Measurements from ENCODE around the gene CNTNAP2. TPM values are rescaled to one million over a fixed set of nuclear protein-coding genes. Genes with fewer than 3 reads are reported as not detected.

The CNTNAP2 gene
- total RNA-seq, 8 experiments from 2014 or later: 0.05 to 27.0 (median 15.0) TPM

GRCh38 chr7:147376192-147376591 lies 1259.6 kb downstream of the CNTNAP2 start:
- no peak overlapping the region for H3K4me3 ChIP-seq
- no peaks in the 10 kb centered on the region for H3K4me1 ChIP-seq (replicated peaks in 1 of 2)
- no peak for ATAC-seq (replicated peaks in 6 of 8)
- in situ Hi-C loops (cut with MboI; ENCODE audit: low pct_unique_long_range_greater_than_20kb in 2 of 9, low sequenced_read_pairs in 9 of 9, unreplicated experiment in 9 of 9): no loop called here
- H3K27ac ChIP-seq: no peak overlapping the region
- 5 to 87% (median 60%) methylated on average over 2 to 5 of the region's 5 CpGs for WGBS, 10 experiments

DNA sequence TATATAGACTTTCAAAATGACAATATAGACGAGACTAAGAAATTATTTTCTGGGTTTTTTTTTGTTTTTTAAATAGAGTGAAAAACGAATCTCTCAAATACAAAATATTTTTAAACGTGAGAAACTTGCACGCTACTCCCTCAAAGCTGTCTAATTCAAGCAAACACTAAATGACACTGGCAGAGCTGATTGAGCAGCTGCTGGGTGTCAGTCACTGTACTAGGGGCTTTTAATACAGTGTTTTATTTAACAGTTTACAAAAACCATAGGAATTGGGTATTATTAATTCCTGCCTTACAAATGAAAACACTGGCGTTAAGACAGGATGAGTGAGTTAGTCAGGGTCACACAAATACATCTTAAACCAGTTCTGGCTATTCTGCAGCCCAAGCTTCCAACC lies 1264.3 kb downstream of the CNTNAP2 start:
- in situ Hi-C loops (cut with MboI; ENCODE audit: low pct_unique_long_range_greater_than_20kb in 2 of 9, low sequenced_read_pairs in 9 of 9, unreplicated experiment in 9 of 9): no loop called here
- no peak overlapping the region for H3K27ac ChIP-seq
- H3K4me3 ChIP-seq: no peak overlapping the region
- ATAC-seq (replicated peaks in 6 of 8): no peak
- WGBS, 10 experiments: 3 to 91% (median 62%) methylated on average over 3 to 5 of the region's 5 CpGs
- H3K4me1 ChIP-seq (replicated peaks in 1 of 2): no peaks in the 10 kb centered on the region

- in situ Hi-C loops (cut with MboI; ENCODE audit: low pct_unique_long_range_greater_than_20kb in 2 of 9, low sequenced_read_pairs in 9 of 9, unreplicated experiment in 9 of 9): no loop called here
- ATAC-seq (replicated peaks in 6 of 8): no peak
- Histone ChIP-seq H3K4me3 (no peak overlapping the region), H3K27ac (no peak overlapping the region), H3K4me1 (replicated peaks in 1 of 2) (no peaks in the 10 kb centered on the region)
These were observed 1277.7 kb downstream of the CNTNAP2 start for GRCh38 chr7:147394329-147394728.

GRCh38 chr7:147400221-147400689 lies 1283.7 kb downstream of the CNTNAP2 start:
- no peak overlapping the region for H3K27ac ChIP-seq
- H3K4me3 ChIP-seq: no peak overlapping the region
- 60 to 100% (median 92%) methylated on average over 1 to 3 of the region's 3 CpGs; no CpG with 5 or more reads in 7 of the 10 experiments for WGBS, 10 experiments
- in situ Hi-C loops (cut with MboI; ENCODE audit: low pct_unique_long_range_greater_than_20kb in 2 of 9, low sequenced_read_pairs in 9 of 9, unreplicated experiment in 9 of 9): no loop called here
- no peaks in the 10 kb centered on the region for H3K4me1 ChIP-seq (replicated peaks in 1 of 2)
- no peak for ATAC-seq (replicated peaks in 6 of 8)

DNA sequence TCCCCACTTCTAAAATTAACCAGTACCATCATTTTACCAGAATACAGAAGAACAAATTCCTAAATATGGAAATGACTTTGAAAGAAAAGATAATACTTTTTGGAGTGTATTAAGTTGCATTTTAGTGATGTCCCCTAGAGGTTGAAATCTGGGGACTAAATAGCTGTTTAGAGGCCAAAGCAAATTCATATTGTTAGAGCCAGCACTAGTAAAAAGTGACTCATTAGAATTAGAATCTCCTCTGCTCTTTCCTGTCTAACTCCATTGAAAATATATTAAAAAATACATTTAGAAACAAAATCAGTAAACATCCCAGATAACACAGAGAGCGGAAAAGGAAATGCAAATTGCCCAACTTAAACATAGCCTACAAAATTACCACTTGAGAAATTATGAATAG lies 1284.3 kb downstream of the CNTNAP2 start:
- in situ Hi-C loops (cut with MboI; ENCODE audit: low pct_unique_long_range_greater_than_20kb in 2 of 9, low sequenced_read_pairs in 9 of 9, unreplicated experiment in 9 of 9): no loop called here
- 0 to 89% (median 75%) methylated on average over 1 of the region's 1 CpG for WGBS, 10 experiments
- ATAC-seq (replicated peaks in 6 of 8): no peak

GRCh38 chr7:147405621-147406020 lies 1289.0 kb downstream of the CNTNAP2 start:
- no peak for ATAC-seq (replicated peaks in 6 of 8)
- in situ Hi-C loops (cut with MboI; ENCODE audit: low pct_unique_long_range_greater_than_20kb in 2 of 9, low sequenced_read_pairs in 9 of 9, unreplicated experiment in 9 of 9): no loop called here
- Histone ChIP-seq H3K4me3 (no peak overlapping the region), H3K27ac (no peak overlapping the region), H3K4me1 (replicated peaks in 1 of 2) (no peaks in the 10 kb centered on the region)
- 32 to 95% (median 74%) methylated on average over 2 to 4 of the region's 4 CpGs for WGBS, 10 experiments

More for the DNA sequence above, 1284.3 kb downstream of the CNTNAP2 start:
- no peaks in the 10 kb centered on the region for H3K4me1 ChIP-seq (replicated peaks in 1 of 2)
- H3K27ac ChIP-seq: no peak overlapping the region
- no peak overlapping the region for H3K4me3 ChIP-seq

DNA sequence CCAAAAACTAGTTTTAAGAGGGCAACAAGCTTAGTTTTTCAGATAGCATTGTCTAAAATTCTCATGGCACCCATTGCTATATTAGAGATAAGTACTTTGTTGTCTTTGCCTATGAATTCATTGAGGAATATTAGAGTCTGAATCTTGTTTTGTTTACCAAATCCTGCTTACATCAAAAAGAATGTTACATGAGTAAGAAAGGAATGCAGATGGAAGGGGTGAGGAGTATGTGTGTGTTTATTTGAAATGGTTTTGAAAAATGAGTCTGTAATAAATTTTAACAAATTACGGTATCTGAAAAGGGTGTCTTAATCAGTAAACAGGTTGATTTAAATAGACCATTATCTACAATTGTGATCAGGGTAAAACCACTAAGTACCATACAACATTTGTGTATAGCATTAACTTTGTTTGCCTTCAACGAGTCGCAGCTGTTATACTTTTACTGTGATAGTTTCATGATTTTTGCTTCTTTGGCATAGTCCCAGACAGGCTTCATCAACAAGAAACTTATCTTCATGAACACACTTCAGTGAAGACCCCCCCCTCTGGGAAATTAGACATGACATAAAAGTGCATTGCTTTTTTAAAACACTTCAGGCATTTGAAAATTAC lies 1290.0 kb downstream of the CNTNAP2 start:
- in situ Hi-C loops (cut with MboI; ENCODE audit: low pct_unique_long_range_greater_than_20kb in 2 of 9, low sequenced_read_pairs in 9 of 9, unreplicated experiment in 9 of 9): no loop called here
- Histone ChIP-seq H3K27ac (no peak overlapping the region), H3K4me1 (replicated peaks in 1 of 2) (no peaks in the 10 kb centered on the region), H3K4me3 (no peak overlapping the region)
- ATAC-seq (replicated peaks in 6 of 8): no peak
- WGBS, 10 experiments: 7 to 90% (median 69%) methylated on average over 1 to 3 of the region's 3 CpGs

DNA sequence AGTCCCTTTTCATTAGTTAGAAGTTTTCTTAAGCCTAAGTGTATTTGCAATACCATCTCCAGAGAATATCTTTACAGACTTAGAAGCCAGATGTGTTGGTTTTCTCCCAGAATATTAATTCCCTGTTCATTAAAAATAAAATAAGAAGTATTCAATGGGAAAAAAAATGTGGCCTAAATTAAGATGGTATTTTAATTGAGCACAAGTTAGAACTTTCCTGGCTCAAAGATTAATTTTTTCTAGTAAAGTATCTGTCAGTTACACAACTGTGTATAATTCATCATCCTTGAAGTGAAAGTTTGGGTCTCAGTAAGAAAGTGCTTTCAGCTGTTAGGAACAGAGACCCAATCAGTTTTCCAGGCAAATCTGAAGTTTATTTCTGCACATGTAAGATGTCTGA lies 1294.5 kb downstream of the CNTNAP2 start:
- in situ Hi-C loops (cut with MboI; ENCODE audit: low pct_unique_long_range_greater_than_20kb in 2 of 9, low sequenced_read_pairs in 9 of 9, unreplicated experiment in 9 of 9): no loop called here
- no peak for ATAC-seq (replicated peaks in 6 of 8)
- Histone ChIP-seq H3K4me3 (no peak overlapping the region), H3K4me1 (replicated peaks in 1 of 2) (no peaks in the 10 kb centered on the region), H3K27ac (no peak overlapping the region)

GRCh38 chr7:147412109-147412508 lies 1295.5 kb downstream of the CNTNAP2 start:
- in situ Hi-C loops (cut with MboI; ENCODE audit: low pct_unique_long_range_greater_than_20kb in 2 of 9, low sequenced_read_pairs in 9 of 9, unreplicated experiment in 9 of 9): no loop called here
- no peaks in the 10 kb centered on the region for H3K4me1 ChIP-seq (replicated peaks in 1 of 2)
- no peak overlapping the region for H3K27ac ChIP-seq
- 0 to 43% (median 20%) methylated on average over 1 to 2 of the region's 2 CpGs; no CpG with 5 or more reads in 1 of the 10 experiments for WGBS, 10 experiments
- ATAC-seq (replicated peaks in 6 of 8): no peak
- H3K4me3 ChIP-seq: no peak overlapping the region

- in situ Hi-C loops (cut with MboI; ENCODE audit: low pct_unique_long_range_greater_than_20kb in 2 of 9, low sequenced_read_pairs in 9 of 9, unreplicated experiment in 9 of 9): no loop called here
- WGBS, 10 experiments: 7 to 93% (median 61%) methylated on average over 1 to 8 of the region's 8 CpGs
- H3K27ac ChIP-seq: no peak overlapping the region
- ATAC-seq (replicated peaks in 6 of 8): peak in 3 of 8 experiments; percentile 74 to 98 (median 94)
- H3K4me3 ChIP-seq: no peak overlapping the region
- no peaks in the 10 kb centered on the region for H3K4me1 ChIP-seq (replicated peaks in 1 of 2)
These were observed 1296.4 kb downstream of the CNTNAP2 start for GRCh38 chr7:147412782-147413556.

GRCh38 chr7:147413557-147413870 lies 1296.9 kb downstream of the CNTNAP2 start:
- Histone ChIP-seq H3K27ac (no peak overlapping the region), H3K4me1 (replicated peaks in 1 of 2) (no peaks in the 10 kb centered on the region), H3K4me3 (no peak overlapping the region)
- ATAC-seq (replicated peaks in 6 of 8): no peak
- in situ Hi-C loops (cut with MboI; ENCODE audit: low pct_unique_long_range_greater_than_20kb in 2 of 9, low sequenced_read_pairs in 9 of 9, unreplicated experiment in 9 of 9): no loop called here

DNA sequence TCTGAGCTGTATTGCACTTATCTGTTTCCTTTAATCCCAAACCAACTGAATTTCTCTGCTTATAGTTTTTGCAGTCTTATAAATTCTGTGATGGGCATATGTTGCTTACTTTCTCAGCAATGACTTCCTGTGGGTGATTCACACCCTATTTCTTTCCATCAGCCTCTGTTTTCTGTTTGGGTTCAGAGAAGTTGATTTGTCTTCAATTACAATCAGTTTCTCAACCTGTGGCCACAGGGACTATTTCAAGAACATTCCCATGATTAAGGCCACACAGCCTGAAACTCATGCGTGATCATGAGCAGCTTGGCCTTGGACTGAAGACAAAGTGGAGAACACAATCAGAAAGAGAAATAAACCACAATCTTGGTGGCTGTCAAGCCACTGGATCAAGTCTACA lies 1299.4 kb downstream of the CNTNAP2 start:
- in situ Hi-C loops (cut with MboI; ENCODE audit: low pct_unique_long_range_greater_than_20kb in 2 of 9, low sequenced_read_pairs in 9 of 9, unreplicated experiment in 9 of 9): no loop called here
- no peak for ATAC-seq (replicated peaks in 6 of 8)
- Histone ChIP-seq H3K27ac (no peak overlapping the region), H3K4me3 (no peak overlapping the region), H3K4me1 (replicated peaks in 1 of 2) (no peaks in the 10 kb centered on the region)
- WGBS, 10 experiments: 78 to 100% (median 100%) methylated on average over 1 of the region's 1 CpG; no CpG with 5 or more reads in 3 of the 10 experiments

DNA sequence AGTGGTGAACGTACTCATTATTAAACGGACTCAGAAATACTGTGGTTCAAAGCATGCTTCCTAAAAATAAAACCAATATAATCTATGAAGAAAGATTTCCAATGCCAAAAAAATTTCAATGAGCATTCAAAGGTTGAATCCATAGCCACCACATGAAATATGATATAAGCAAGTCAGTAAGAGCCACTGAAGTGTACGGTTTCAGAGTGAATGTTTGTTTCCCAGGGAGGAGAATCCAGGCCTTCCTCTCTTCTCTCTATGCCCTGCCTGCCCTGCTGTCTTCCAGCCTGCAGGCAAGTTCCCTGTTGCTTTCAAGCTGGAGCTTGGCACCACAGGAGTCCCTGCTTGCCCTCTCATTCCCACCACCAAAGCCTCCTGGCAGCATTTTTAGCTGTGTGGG lies 1302.4 kb downstream of the CNTNAP2 start:
- Histone ChIP-seq H3K4me3 (no peak overlapping the region), H3K4me1 (replicated peaks in 1 of 2) (no peaks in the 10 kb centered on the region), H3K27ac (no peak overlapping the region)
- in situ Hi-C loops (cut with MboI; ENCODE audit: low pct_unique_long_range_greater_than_20kb in 2 of 9, low sequenced_read_pairs in 9 of 9, unreplicated experiment in 9 of 9): no loop called here
- 0 to 96% (median 73%) methylated on average over 1 to 3 of the region's 3 CpGs; no CpG with 5 or more reads in 1 of the 10 experiments for WGBS, 10 experiments
- no peak for ATAC-seq (replicated peaks in 6 of 8)

DNA sequence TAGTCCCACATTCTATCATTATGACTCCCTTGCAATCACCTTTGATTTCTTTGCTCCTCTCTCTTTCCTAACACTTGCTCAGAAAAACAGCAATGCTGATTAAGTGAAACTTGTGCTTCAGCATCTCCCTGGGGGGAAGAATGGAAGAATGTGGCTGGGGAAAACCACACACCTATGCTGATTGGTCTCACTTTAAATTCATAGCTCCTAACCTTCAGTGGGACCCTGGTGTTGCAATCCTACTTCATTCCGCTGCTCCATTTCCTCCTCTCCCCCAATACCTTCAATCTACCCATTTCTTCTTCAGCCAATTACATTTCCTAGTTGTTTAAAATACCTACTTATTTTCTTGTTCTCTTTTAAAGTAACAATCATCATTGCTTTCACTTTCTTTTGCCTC lies 1307.3 kb downstream of the CNTNAP2 start:
- H3K4me3 ChIP-seq: no peak overlapping the region
- 0 to 100% (median 74%) methylated on average over 1 of the region's 1 CpG for WGBS, 10 experiments
- H3K27ac ChIP-seq: no peak overlapping the region
- in situ Hi-C loops (cut with MboI; ENCODE audit: low pct_unique_long_range_greater_than_20kb in 2 of 9, low sequenced_read_pairs in 9 of 9, unreplicated experiment in 9 of 9): no loop called here
- H3K4me1 ChIP-seq (replicated peaks in 1 of 2): no peaks in the 10 kb centered on the region
- ATAC-seq (replicated peaks in 6 of 8): no peak
